ENCODE data around the gene HOXA7.

HOXA7 gene

GRCh38 chr7:27164367-27165088 is 8.1 kb upstream of the HOXA7 start:
- TF ChIP-seq CTCF (IDR thresholded peaks at IDR 0.05; ENCODE audit: low read depth, low read length, missing control alignments) = no peak
- no peak for DNase-seq (ENCODE audit: extremely low read depth, low read depth)
- H3K4me3 ChIP-seq (replicated peaks; ENCODE audit: low read depth, low read length) = peak overlapping the region; percentile 83

GRCh38 chr7:27164045-27164366 is 7.5 kb upstream of the HOXA7 start:
- no peak for DNase-seq (ENCODE audit: extremely low read depth, low read depth)
- TF ChIP-seq CTCF (IDR thresholded peaks at IDR 0.05; ENCODE audit: low read depth, low read length, missing control alignments) = no peak
- peak overlapping the region; percentile 83 for H3K4me3 ChIP-seq (replicated peaks; ENCODE audit: low read depth, low read length)

GRCh38 chr7:27163288-27164044 is 7.0 kb upstream of the HOXA7 start:
- peak overlapping the region; percentile 83 for H3K4me3 ChIP-seq (replicated peaks; ENCODE audit: low read depth, low read length)
- DNase-seq (ENCODE audit: extremely low read depth, low read depth) = no peak
- TF ChIP-seq CTCF (IDR thresholded peaks at IDR 0.05; ENCODE audit: low read depth, low read length, missing control alignments) = no peak

- no peak for DNase-seq (ENCODE audit: extremely low read depth, low read depth)
- TF ChIP-seq CTCF (IDR thresholded peaks at IDR 0.05; ENCODE audit: low read depth, low read length, missing control alignments) = no peak
- peak overlapping the region; percentile 83 for H3K4me3 ChIP-seq (replicated peaks; ENCODE audit: low read depth, low read length)
These were observed 6.2 kb upstream of the HOXA7 start for GRCh38 chr7:27162561-27163287.

- peak overlapping the region; percentile 83 for H3K4me3 ChIP-seq (replicated peaks; ENCODE audit: low read depth, low read length)
- DNase-seq (ENCODE audit: extremely low read depth, low read depth) = no peak
- no peak for TF ChIP-seq CTCF (IDR thresholded peaks at IDR 0.05; ENCODE audit: low read depth, low read length, missing control alignments)
These were observed 5.5 kb upstream of the HOXA7 start for GRCh38 chr7:27161721-27162560.

- peak overlapping the region; percentile 40 for H3K4me3 ChIP-seq (replicated peaks; ENCODE audit: low read depth, low read length)
- no peak for DNase-seq (ENCODE audit: extremely low read depth, low read depth)
- no peak for TF ChIP-seq CTCF (IDR thresholded peaks at IDR 0.05; ENCODE audit: low read depth, low read length, missing control alignments)
These were observed 4.8 kb upstream of the HOXA7 start for GRCh38 chr7:27161214-27161720.
